ENCODE data around the gene ROBO1. TPM values are rescaled to one million over a fixed set of nuclear protein-coding genes. Genes with fewer than 3 reads are reported as not detected.

The ROBO1 gene
- polyA plus RNA-seq, 1 donor (not counting 4 experiments of a cell fraction or from before 2014, with no cell fraction given) = 27.1 TPM

GRCh38 chr3:79258479-79258878 is 509.3 kb downstream of the ROBO1 start:
- no peak for DNase-seq (ENCODE audit: low read depth, low spot score)
- no peak overlapping the region for H3K4me3 ChIP-seq (ENCODE audit: control insufficient read depth in 2 of 3, extremely low read depth in 1 of 3, insufficient read depth in 2 of 3, low read depth in 1 of 3, low read length in 3 of 3)
- H4K20me1 ChIP-seq (ENCODE audit: control insufficient read depth, extremely low read depth, insufficient read depth, low read length) = no peaks in the 10 kb centered on the region
- dilution Hi-C loops (cut with MboI; ENCODE audit: extremely low pct_ligation_motif_present, low sequenced_read_pairs) = no loop called here
- no peaks in the 10 kb centered on the region for H3K27me3 ChIP-seq (ENCODE audit: control insufficient read depth, extremely low read depth, insufficient read depth, low read length)
- no peak for TF ChIP-seq EZH2 (IDR thresholded peaks at IDR 0.05; ENCODE audit: low read length)
- TF ChIP-seq, protein P1, sequence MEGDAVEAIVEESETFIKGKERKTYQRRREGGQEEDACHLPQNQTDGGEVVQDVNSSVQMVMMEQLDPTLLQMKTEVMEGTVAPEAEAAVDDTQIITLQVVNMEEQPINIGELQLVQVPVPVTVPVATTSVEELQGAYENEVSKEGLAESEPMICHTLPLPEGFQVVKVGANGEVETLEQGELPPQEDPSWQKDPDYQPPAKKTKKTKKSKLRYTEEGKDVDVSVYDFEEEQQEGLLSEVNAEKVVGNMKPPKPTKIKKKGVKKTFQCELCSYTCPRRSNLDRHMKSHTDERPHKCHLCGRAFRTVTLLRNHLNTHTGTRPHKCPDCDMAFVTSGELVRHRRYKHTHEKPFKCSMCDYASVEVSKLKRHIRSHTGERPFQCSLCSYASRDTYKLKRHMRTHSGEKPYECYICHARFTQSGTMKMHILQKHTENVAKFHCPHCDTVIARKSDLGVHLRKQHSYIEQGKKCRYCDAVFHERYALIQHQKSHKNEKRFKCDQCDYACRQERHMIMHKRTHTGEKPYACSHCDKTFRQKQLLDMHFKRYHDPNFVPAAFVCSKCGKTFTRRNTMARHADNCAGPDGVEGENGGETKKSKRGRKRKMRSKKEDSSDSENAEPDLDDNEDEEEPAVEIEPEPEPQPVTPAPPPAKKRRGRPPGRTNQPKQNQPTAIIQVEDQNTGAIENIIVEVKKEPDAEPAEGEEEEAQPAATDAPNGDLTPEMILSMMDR (optimal IDR thresholded peaks at IDR 0.05 in 1 of 3, IDR thresholded peaks at IDR 0.05 in 1 of 3, conservative IDR thresholded peaks at IDR 0.05 in 1 of 3; ENCODE audit: extremely low read depth in 1 of 3, insufficient read depth in 2 of 3, low read length in 3 of 3) = no peak
- no peaks in the 10 kb centered on the region for H3K9me3 ChIP-seq (ENCODE audit: control insufficient read depth, low read depth, low read length)
- H2AFZ ChIP-seq (ENCODE audit: control insufficient read depth, low read length) = no peak overlapping the region
- no peak overlapping the region for H3K9ac ChIP-seq (ENCODE audit: control insufficient read depth, extremely low read depth, insufficient read depth, low read length)
- H3K79me2 ChIP-seq (ENCODE audit: control insufficient read depth, insufficient read depth, low read length) = no peaks in the 10 kb centered on the region
- no peaks in the 10 kb centered on the region for H3K36me3 ChIP-seq (ENCODE audit: control insufficient read depth in 2 of 2, extremely low read depth in 1 of 2, insufficient read depth in 2 of 2, low read length in 2 of 2)
- no peaks in the 10 kb centered on the region for H3K4me1 ChIP-seq (ENCODE audit: control insufficient read depth, extremely low read depth, insufficient read depth, low read length)
- no peaks in the 10 kb centered on the region for H3K9me1 ChIP-seq (ENCODE audit: control insufficient read depth, extremely low read depth, insufficient read depth, low read length)
- no peak overlapping the region for H3K27ac ChIP-seq (ENCODE audit: control insufficient read depth, insufficient read depth, low read length)
- no peak for FAIRE-seq
- H3K4me2 ChIP-seq (ENCODE audit: control insufficient read depth, extremely low read depth, insufficient read depth, low read depth, low read length) = no peak overlapping the region

- no peak for TF ChIP-seq EZH2 (IDR thresholded peaks at IDR 0.05; ENCODE audit: low read length)
- TF ChIP-seq, protein P1 (optimal IDR thresholded peaks at IDR 0.05 in 1 of 3, IDR thresholded peaks at IDR 0.05 in 1 of 3, conservative IDR thresholded peaks at IDR 0.05 in 1 of 3; ENCODE audit: extremely low read depth in 1 of 3, insufficient read depth in 2 of 3, low read length in 3 of 3) = no peak
- Histone ChIP-seq H2AFZ (ENCODE audit: control insufficient read depth, low read length) (no peak overlapping the region), H3K27me3 (ENCODE audit: control insufficient read depth, extremely low read depth, insufficient read depth, low read length) (no peaks in the 10 kb centered on the region), H4K20me1 (ENCODE audit: control insufficient read depth, extremely low read depth, insufficient read depth, low read length) (no peaks in the 10 kb centered on the region), H3K9me1 (ENCODE audit: control insufficient read depth, extremely low read depth, insufficient read depth, low read length) (no peaks in the 10 kb centered on the region), H3K36me3 (ENCODE audit: control insufficient read depth in 2 of 2, extremely low read depth in 1 of 2, insufficient read depth in 2 of 2, low read length in 2 of 2) (no peaks in the 10 kb centered on the region), H3K4me1 (ENCODE audit: control insufficient read depth, extremely low read depth, insufficient read depth, low read length) (no peaks in the 10 kb centered on the region), H3K9ac (ENCODE audit: control insufficient read depth, extremely low read depth, insufficient read depth, low read length) (no peak overlapping the region), H3K4me2 (ENCODE audit: control insufficient read depth, extremely low read depth, insufficient read depth, low read depth, low read length) (no peak overlapping the region), H3K79me2 (ENCODE audit: control insufficient read depth, insufficient read depth, low read length) (no peaks in the 10 kb centered on the region), H3K4me3 (ENCODE audit: control insufficient read depth in 2 of 3, extremely low read depth in 1 of 3, insufficient read depth in 2 of 3, low read depth in 1 of 3, low read length in 3 of 3) (no peak overlapping the region), H3K27ac (ENCODE audit: control insufficient read depth, insufficient read depth, low read length) (no peak overlapping the region), H3K9me3 (ENCODE audit: control insufficient read depth, low read depth, low read length) (no peaks in the 10 kb centered on the region)
- no peak for DNase-seq (ENCODE audit: low read depth, low spot score)
- FAIRE-seq = no peak
- dilution Hi-C loops (cut with MboI; ENCODE audit: extremely low pct_ligation_motif_present, low sequenced_read_pairs) = no loop called here
These were observed 510.0 kb downstream of the ROBO1 start for GRCh38 chr3:79257791-79258190.
